Small intestine (tissue), 16 donors: ENCODE results near the gene OR2A2. TPM values are rescaled to one million over a fixed set of nuclear protein-coding genes. Genes with fewer than 3 reads are reported as not detected.

ENCODE experiments used
- DNase-seq, 2 donors: peaks; one replicate each; pipeline versions ENCODE4 v3.0.0 to v3.0.0-alpha.2; 2013
- FAIRE-seq: peaks from 2 replicates; lab custom pipeline; 2012; peaks lifted over from hg19 to GRCh38; lab: Jason Lieb, UNC
- H3K27ac ChIP-seq, 3 donors: one replicate each; pipeline ENCODE4 v1.5.1; 2013; ENCODE audit warnings: low read length in 2 of 3, mild to moderate bottlenecking in 2 of 3, control low read depth in 1 of 3, inconsistent platforms in 1 of 3, low read depth in 1 of 3, moderate library complexity in 1 of 3
- H3K27me3 ChIP-seq, 3 donors: one replicate each; pipeline ENCODE4 v1.6.1; 2013; ENCODE audit warnings: low read length in 3 of 3, inconsistent platforms in 1 of 3; ENCODE audit not compliant: control insufficient read depth in 3 of 3, insufficient read depth in 3 of 3
- H3K36me3 ChIP-seq, 3 donors: one replicate each; pipeline ENCODE4 v1.6.1; 2013; ENCODE audit warnings: low read length in 3 of 3, inconsistent platforms in 1 of 3, low read depth in 1 of 3, mild to moderate bottlenecking in 1 of 3, moderate library complexity in 1 of 3; ENCODE audit not compliant: control insufficient read depth in 3 of 3, insufficient read depth in 2 of 3
- H3K4me1 ChIP-seq, 3 donors: one replicate each; pipeline ENCODE4 v1.6.1; 2013; ENCODE audit warnings: low read length in 2 of 3, inconsistent platforms in 1 of 3, low read depth in 1 of 3, mild to moderate bottlenecking in 1 of 3, moderate library complexity in 1 of 3; ENCODE audit not compliant: control insufficient read depth in 3 of 3, insufficient read depth in 2 of 3
- H3K4me3 ChIP-seq, 3 donors: one replicate each; pipeline ENCODE4 v1.5.1; 2013; ENCODE audit warnings: low read length in 3 of 3, control low read depth in 1 of 3, inconsistent platforms in 1 of 3, low read depth in 1 of 3, mild to moderate bottlenecking in 1 of 3, moderate library complexity in 1 of 3
- H3K9me3 ChIP-seq, 2 donors: one replicate each; pipeline ENCODE4 v1.6.1; 2013; ENCODE audit warnings: low read depth in 1 of 2, low read length in 1 of 2; ENCODE audit not compliant: control insufficient read depth in 2 of 2, insufficient read depth in 1 of 2
- WGBS, 3 donors: extraction: QIAGEN DNeasy Blood & Tissue Kit; methylation state at CpG; one replicate each; pipeline ENCODE4 v1.1.7; 2013; 5-methylcytosine and 5-hydroxymethylcytosine counted together
- long read RNA-seq, 10 donors: transcript quantifications; one replicate each; lab custom pipeline, GENCODE V29; 2026
- polyA plus RNA-seq, 4 donors: library from polyadenylated mRNA; stranded (reverse) in 3 of 4; unstranded in 1 of 4; fragments of 200-250 nt in 3 of 4; fragments of 120-200 nt in 1 of 4; gene quantifications; one replicate each; pipeline versions ENCODE4 v1.2.1 to v1.2.3, GENCODE V29; 2013
- donor health status: healthy with polysubstance abuse.
- donor health status: control.
- donor health status: control.
- donor health status: Bipolar disorder and iron deficiency.
- donor health status: healthy.

The OR2A2 gene
- not detected for polyA plus RNA-seq
- long read RNA-seq, donor 1: 0 reads
- long read RNA-seq, donor 2: 0 reads
- long read RNA-seq, donor 3: 0 reads
- long read RNA-seq, donor 4: 0 reads
- long read RNA-seq, donor 5: 0 reads
- long read RNA-seq, donor 6: 0 reads
- long read RNA-seq, donor 7: 0 reads
- long read RNA-seq, donor 8: 0 reads
- long read RNA-seq, donor 9: 0 reads
- long read RNA-seq, donor 10: 0 reads

- Histone ChIP-seq H3K27me3 (no peaks in the 10 kb centered on the region), H3K4me3 (no peak within 1 kb of the TSS), H3K36me3 (no peaks in the 10 kb centered on the region), H3K27ac (no peak within 1 kb of the TSS), H3K4me1 (no peaks in the 10 kb centered on the region), H3K9me3 (no peaks in the 10 kb centered on the region)
- 87 to 91% (median 87%) methylated on average over 2 of the region's 2 CpGs for WGBS, 3 donors
- FAIRE-seq: no peak
- DNase-seq: no peak
These were observed at the start of gene OR2A2 for GRCh38 chr7:144109283-144109682. Gene OR2A2, plus strand, starts transcription at chr7:144109583. Its CDS starts 0 bp downstream, at chr7:144109583.

GRCh38 chr7:144063710-144064109, 45.7 kb upstream of the OR2A2 start:
- no peaks in the 10 kb centered on the region for H3K36me3 ChIP-seq
- DNase-seq (no peak), FAIRE-seq (no peak)
- no peaks in the 10 kb centered on the region for H3K4me1 ChIP-seq
- 27 to 53% (median 43%) methylated on average over 3 of the region's 3 CpGs for WGBS, 3 donors
- peaks cover 0 to 2% of the 10 kb centered on the region in 2 donors for H3K9me3 ChIP-seq
- H3K4me3 ChIP-seq: no peak overlapping the region
- no peaks in the 10 kb centered on the region for H3K27me3 ChIP-seq
- H3K27ac ChIP-seq: no peak overlapping the region

GRCh38 chr7:144069511-144069910, 39.9 kb upstream of the OR2A2 start, which contains the start of gene OR2A25:
Gene OR2A25, plus strand, starts transcription at chr7:144069811. Its CDS starts 4,409 bp downstream, at chr7:144074220.
- no peak within 1 kb of the TSS for H3K27ac ChIP-seq
- H3K4me1 ChIP-seq: no peaks in the 10 kb centered on the region
- no peaks in the 10 kb centered on the region for H3K27me3 ChIP-seq
- DNase-seq: no peak
- no peak for FAIRE-seq
- no peaks in the 10 kb centered on the region for H3K36me3 ChIP-seq
- H3K4me3 ChIP-seq: no peak within 1 kb of the TSS
- WGBS, 3 donors: 61 to 85% (median 69%) methylated on average over 1 of the region's 1 CpG
- H3K9me3 ChIP-seq: no peaks in the 10 kb centered on the region

- Histone ChIP-seq H3K9me3 (no peaks in the 10 kb centered on the region), H3K27ac (no peak overlapping the region), H3K36me3 (no peaks in the 10 kb centered on the region), H3K4me1 (no peaks in the 10 kb centered on the region), H3K27me3 (no peaks in the 10 kb centered on the region), H3K4me3 (no peak overlapping the region)
- 64 to 76% (median 66%) methylated on average over 2 of the region's 2 CpGs for WGBS, 3 donors
- DNase-seq (no peak), FAIRE-seq (no peak)
These were observed 39.4 kb upstream of the OR2A2 start for GRCh38 chr7:144069953-144070352.

- Histone ChIP-seq H3K27ac (no peak overlapping the region), H3K4me1 (no peaks in the 10 kb centered on the region), H3K36me3 (no peaks in the 10 kb centered on the region), H3K4me3 (no peak overlapping the region), H3K27me3 (no peaks in the 10 kb centered on the region), H3K9me3 (no peaks in the 10 kb centered on the region)
- DNase-seq: no peak
- WGBS, 3 donors: 89 to 93% (median 90%) methylated on average over 8 of the region's 8 CpGs
- FAIRE-seq: no peak
These were observed 35.0 kb upstream of the OR2A2 start for GRCh38 chr7:144074374-144074773.

- FAIRE-seq: no peak
These were observed 23.4 kb upstream of the OR2A2 start, which contains the start of gene OR2A12 for GRCh38 chr7:144085978-144086377. Gene OR2A12, plus strand, starts transcription at chr7:144086278. Its CDS starts 8,830 bp downstream, at chr7:144095108.

GRCh38 chr7:144086730-144087129, 22.7 kb upstream of the OR2A2 start:
- WGBS, 3 donors: 62 to 74% (median 69%) methylated on average over 4 of the region's 4 CpGs

More at GRCh38 chr7:144085978-144086377, 23.4 kb upstream of the OR2A2 start, which contains the start of gene OR2A12:
- H3K36me3 ChIP-seq: no peaks in the 10 kb centered on the region
- 80 to 90% (median 90%) methylated on average over 2 of the region's 2 CpGs for WGBS, 3 donors
- H3K27ac ChIP-seq: no peak within 1 kb of the TSS
- no peaks in the 10 kb centered on the region for H3K4me1 ChIP-seq
- H3K27me3 ChIP-seq: peaks cover 0 to 3% (median 0%) of the 10 kb centered on the region in 3 donors
- no peak for DNase-seq
- no peak within 1 kb of the TSS for H3K4me3 ChIP-seq
- H3K9me3 ChIP-seq: no peaks in the 10 kb centered on the region

GRCh38 chr7:144087230-144087629, 22.2 kb upstream of the OR2A2 start:
- Histone ChIP-seq H3K27me3 (no peaks in the 10 kb centered on the region), H3K36me3 (no peaks in the 10 kb centered on the region), H3K9me3 (no peaks in the 10 kb centered on the region), H3K4me3 (no peak overlapping the region), H3K27ac (no peak overlapping the region), H3K4me1 (no peaks in the 10 kb centered on the region)
- FAIRE-seq (no peak), DNase-seq (no peak)
- WGBS, 3 donors: 79 to 84% (median 79%) methylated on average over 1 of the region's 1 CpG

More at GRCh38 chr7:144086730-144087129, 22.7 kb upstream of the OR2A2 start:
- H3K4me3 ChIP-seq: no peak overlapping the region
- peaks cover 0 to 3% (median 0%) of the 10 kb centered on the region in 3 donors for H3K27me3 ChIP-seq
- DNase-seq (no peak), FAIRE-seq (no peak)
- H3K9me3 ChIP-seq: no peaks in the 10 kb centered on the region
- H3K4me1 ChIP-seq: no peaks in the 10 kb centered on the region
- H3K27ac ChIP-seq: no peak overlapping the region
- no peaks in the 10 kb centered on the region for H3K36me3 ChIP-seq
